ENCODE measurements around the gene NEDD4L.

NEDD4L gene

GRCh38 chr18:58118536-58118935, 74.5 kb downstream of the NEDD4L start:
- no peak for DNase-seq (ENCODE audit: low spot score)

GRCh38 chr18:58119819-58120218, 75.8 kb downstream of the NEDD4L start:
- no peak for DNase-seq (ENCODE audit: low spot score)

GRCh38 chr18:58124475-58124874, 80.4 kb downstream of the NEDD4L start:
- no peak for DNase-seq (ENCODE audit: low spot score)

GRCh38 chr18:58125183-58125582, 81.2 kb downstream of the NEDD4L start:
- no peak for DNase-seq (ENCODE audit: low spot score)

- no peak for DNase-seq (ENCODE audit: low spot score)
Observed at GRCh38 chr18:58125756-58126155, 81.7 kb downstream of the NEDD4L start.

GRCh38 chr18:58128381-58129374, 84.7 kb downstream of the NEDD4L start:
- DNase-seq (ENCODE audit: low spot score) = no peak

GRCh38 chr18:58132595-58133261, 88.7 kb downstream of the NEDD4L start:
- DNase-seq (ENCODE audit: low spot score) = no peak

- DNase-seq (ENCODE audit: low spot score) = no peak
Observed at GRCh38 chr18:58135183-58135641, 91.2 kb downstream of the NEDD4L start.

GRCh38 chr18:58135701-58136331, 91.8 kb downstream of the NEDD4L start:
- DNase-seq (ENCODE audit: low spot score) = peak; percentile 83

- no peak for DNase-seq (ENCODE audit: low spot score)
Observed at GRCh38 chr18:58136879-58137278, 92.9 kb downstream of the NEDD4L start.

GRCh38 chr18:58139459-58140386, 95.7 kb downstream of the NEDD4L start:
- no peak for DNase-seq (ENCODE audit: low spot score)

- no peak for DNase-seq (ENCODE audit: low spot score)
Observed at GRCh38 chr18:58140387-58141325, 96.6 kb downstream of the NEDD4L start.

GRCh38 chr18:58143386-58143785, 99.4 kb downstream of the NEDD4L start:
- DNase-seq (ENCODE audit: low spot score) = no peak

- DNase-seq (ENCODE audit: low spot score) = no peak
Observed at GRCh38 chr18:58144106-58144505, 100.1 kb downstream of the NEDD4L start.

- no peak for DNase-seq (ENCODE audit: low spot score)
Observed at GRCh38 chr18:58144671-58145285, 100.8 kb downstream of the NEDD4L start.

- no peak for DNase-seq (ENCODE audit: low spot score)
Observed at GRCh38 chr18:58146099-58146498, 102.1 kb downstream of the NEDD4L start.

- DNase-seq (ENCODE audit: low spot score) = no peak
Observed at GRCh38 chr18:58148954-58149471, 105.0 kb downstream of the NEDD4L start.

- DNase-seq (ENCODE audit: low spot score) = no peak
Observed at GRCh38 chr18:58150772-58151171, 106.7 kb downstream of the NEDD4L start.

GRCh38 chr18:58152216-58152615, 108.2 kb downstream of the NEDD4L start:
- no peak for DNase-seq (ENCODE audit: low spot score)

GRCh38 chr18:58152891-58153290, 108.9 kb downstream of the NEDD4L start:
- no peak for DNase-seq (ENCODE audit: low spot score)

Measured in iPS-NIHi11 (cell line).